GM18520 (cell line): ENCODE measurements around the gene CDK19.

Experiments used
- ATAC-seq: cut with Tn5 transposase; IDR thresholded peaks from one replicate; pipeline ENCODE4 v1.9.1; 2021; ENCODE audit not compliant: unreplicated experiment

Gene CDK19

GRCh38 chr6:110664933-110665332 lies 150.3 kb downstream of the CDK19 start:
- ATAC-seq = no peak

GRCh38 chr6:110662490-110663211 lies 152.6 kb downstream of the CDK19 start:
- no peak for ATAC-seq

GRCh38 chr6:110661414-110661813 lies 153.9 kb downstream of the CDK19 start:
- no peak for ATAC-seq

- no peak for ATAC-seq
Observed at GRCh38 chr6:110660066-110660655, 155.1 kb downstream of the CDK19 start.

- ATAC-seq = no peak
Observed at GRCh38 chr6:110658631-110659211, 156.5 kb downstream of the CDK19 start.

GRCh38 chr6:110656492-110656891 lies 158.8 kb downstream of the CDK19 start:
- ATAC-seq = no peak

GRCh38 chr6:110655821-110656220 lies 159.4 kb downstream of the CDK19 start:
- no peak for ATAC-seq

GRCh38 chr6:110654096-110654820 lies 161.0 kb downstream of the CDK19 start:
- no peak for ATAC-seq

GRCh38 chr6:110653381-110653780 lies 161.9 kb downstream of the CDK19 start:
- ATAC-seq = no peak

GRCh38 chr6:110652520-110652919 lies 162.7 kb downstream of the CDK19 start:
- ATAC-seq = no peak

GRCh38 chr6:110650755-110651154 lies 164.5 kb downstream of the CDK19 start:
- ATAC-seq = no peak

- ATAC-seq = no peak
Observed at GRCh38 chr6:110649704-110650103, 165.6 kb downstream of the CDK19 start.

GRCh38 chr6:110646951-110647910 lies 168.0 kb downstream of the CDK19 start:
- no peak for ATAC-seq

GRCh38 chr6:110646419-110646698 lies 168.9 kb downstream of the CDK19 start:
- no peak for ATAC-seq

- ATAC-seq = no peak
Observed at GRCh38 chr6:110645685-110646418, 169.4 kb downstream of the CDK19 start.

- ATAC-seq = no peak
Observed at GRCh38 chr6:110643175-110643574, 172.1 kb downstream of the CDK19 start.

GRCh38 chr6:110642711-110643110 lies 172.6 kb downstream of the CDK19 start:
- no peak for ATAC-seq

GRCh38 chr6:110636781-110637180 lies 178.5 kb downstream of the CDK19 start:
- no peak for ATAC-seq

- no peak for ATAC-seq
Observed at GRCh38 chr6:110635096-110635495, 180.2 kb downstream of the CDK19 start.

GRCh38 chr6:110633731-110634213 lies 181.5 kb downstream of the CDK19 start:
- no peak for ATAC-seq
